Left cardiac atrium (tissue), 4 donors: ENCODE measurements around the gene PIEZO1. TPM values are rescaled to one million over a fixed set of nuclear protein-coding genes. Genes with fewer than 3 reads are reported as not detected.

Source experiments
- ATAC-seq, 2 donors: fragments of 200-7000 bp; cut with Tn5 transposase; one replicate each; pipeline ENCODE4 v1.9.1; 2020; ENCODE audit warnings: mild to moderate bottlenecking in 2 of 2, moderate library complexity in 2 of 2
- DNase-seq: peaks from one replicate; pipeline ENCODE4 v3.0.0-alpha.2; 2020
- intact Hi-C, 2 donors: fragments of 100-400 bp; cut with DNase I; formaldehyde crosslinking; loops; one replicate each; pipeline versions ENCODE4 v1.14.1 to v1.15.1; 2022 to 2023
- total RNA-seq, 2 donors: library from RNA; stranded (reverse); fragmentation: NEBNext Ultra II Directional; extraction: Animal tissue kit (Norgen Biotek cat#: 25700); gene quantifications; one replicate each; pipeline ENCODE4 v1.2.1, GENCODE V29; 2021
- donor health status: DM: no; HTN: yes; CAD: no.
- donor health status: DM: no; HTN: yes; CAD: no; lungs with severe emphysema.
- donor health status: DM: yes; HTN: yes; CAD: no.
- donor health status: Dilated cardiomyopathy.

The PIEZO1 gene
- total RNA-seq, 2 donors from 2014 or later = 50.6 to 63.6 TPM

DNA sequence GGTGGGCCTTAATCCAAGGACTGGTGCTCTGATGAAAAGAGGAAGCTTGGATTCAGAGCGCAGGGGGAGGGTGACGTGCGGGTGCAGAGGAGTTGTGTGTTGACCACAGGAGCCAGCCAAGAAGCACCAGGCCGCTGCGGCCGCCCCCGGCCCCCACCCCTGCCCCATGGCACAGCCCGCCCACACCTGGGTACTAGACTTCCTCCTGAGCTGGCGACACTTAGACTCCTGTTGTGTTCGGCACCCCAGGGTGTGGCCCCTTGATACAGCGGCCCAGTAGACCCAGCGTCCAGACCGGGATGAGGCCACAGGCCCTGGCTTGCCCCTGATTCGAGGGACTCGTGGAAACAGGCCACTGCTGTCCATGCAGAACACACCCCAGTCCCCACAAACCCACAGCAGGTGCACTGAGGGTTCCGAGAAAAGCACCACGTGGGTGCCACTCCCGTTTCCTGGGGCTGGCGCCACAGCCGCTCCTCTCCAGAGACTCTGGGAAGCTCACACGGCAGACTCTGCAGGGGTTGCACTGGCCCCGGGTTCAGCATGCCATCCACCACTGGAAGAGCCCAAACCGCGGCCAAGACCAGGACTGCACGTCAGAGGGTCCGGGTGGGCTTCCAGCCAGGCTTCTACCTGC is 93.0 kb downstream of the PIEZO1 start:
- DNase-seq (no peak), ATAC-seq (no peak)
- intact Hi-C loops = no loop called here

DNA sequence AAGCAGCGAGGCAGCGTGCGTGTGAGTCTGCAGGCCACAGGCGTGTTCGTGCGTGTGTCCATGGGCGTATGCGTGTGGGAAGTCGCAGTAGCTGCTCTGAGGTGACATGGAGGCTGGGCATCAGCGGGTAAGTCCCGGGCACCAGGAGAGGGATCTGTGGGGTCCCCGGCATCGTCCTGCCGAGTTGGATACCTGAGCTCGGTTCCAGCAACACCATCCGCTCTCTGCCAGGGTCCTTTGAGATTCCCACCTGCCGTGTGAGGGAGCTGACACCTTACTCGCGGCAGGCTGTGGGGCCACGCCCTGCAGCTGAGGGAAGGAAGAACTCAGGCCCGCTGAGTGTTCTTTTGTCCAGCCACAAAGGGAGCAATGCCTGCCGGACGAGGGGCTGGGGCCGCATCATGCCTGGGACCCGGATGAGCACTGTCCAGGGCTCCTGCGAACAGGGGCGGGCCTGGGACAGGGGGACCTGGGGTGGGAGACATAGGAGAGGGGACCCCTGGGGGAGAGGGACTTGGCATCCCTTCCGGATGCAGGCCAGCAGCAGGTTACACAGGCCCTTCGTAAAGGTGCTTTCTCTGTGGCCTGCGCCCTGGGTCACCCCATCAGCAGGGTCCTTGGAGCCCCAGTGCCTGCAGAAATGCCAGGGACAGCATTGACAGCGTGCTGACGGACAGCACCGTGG is 93.7 kb downstream of the PIEZO1 start:
- no peak for ATAC-seq
- no peak for DNase-seq
- intact Hi-C loops = no loop called here

DNA sequence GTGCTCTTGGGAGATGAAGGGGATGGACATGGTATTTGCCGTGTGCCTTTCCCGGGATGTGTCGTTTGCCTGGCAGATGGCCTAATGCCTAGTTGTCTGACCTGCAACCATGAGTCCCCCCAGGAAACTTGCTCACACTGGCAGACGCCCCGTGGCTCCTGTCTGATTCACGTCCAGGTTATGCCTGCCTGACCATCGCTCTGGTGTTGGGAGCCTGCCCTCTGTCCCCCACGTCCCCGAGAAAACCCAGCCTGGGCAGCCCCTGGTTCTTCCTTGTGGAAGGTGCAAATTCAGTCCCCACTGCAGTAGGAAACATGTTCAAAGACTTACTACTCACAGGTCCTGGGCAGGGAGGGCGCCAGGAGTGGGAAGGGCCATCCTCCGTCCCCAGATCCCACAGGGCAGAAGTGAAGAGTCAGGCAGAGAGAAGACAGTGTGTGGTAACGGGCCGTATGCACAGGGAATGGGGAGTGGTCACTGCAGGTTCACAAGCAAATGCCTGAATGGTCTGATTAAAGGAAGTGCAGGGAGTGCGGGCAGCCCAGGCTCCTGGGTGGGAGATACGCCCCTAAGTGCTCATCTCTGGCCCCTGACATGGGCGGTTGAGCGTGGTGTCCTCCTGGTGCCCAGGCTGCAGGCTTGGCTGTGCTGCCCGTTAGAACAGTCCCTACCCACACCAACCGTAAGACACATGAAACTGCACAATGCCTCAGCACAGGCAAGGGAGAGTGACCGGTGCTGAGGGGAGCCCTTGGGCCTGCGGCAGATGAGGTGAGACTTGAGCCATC is 94.5 kb downstream of the PIEZO1 start:
- ATAC-seq (no peak), DNase-seq (no peak)
- intact Hi-C loops = no loop called here

DNA sequence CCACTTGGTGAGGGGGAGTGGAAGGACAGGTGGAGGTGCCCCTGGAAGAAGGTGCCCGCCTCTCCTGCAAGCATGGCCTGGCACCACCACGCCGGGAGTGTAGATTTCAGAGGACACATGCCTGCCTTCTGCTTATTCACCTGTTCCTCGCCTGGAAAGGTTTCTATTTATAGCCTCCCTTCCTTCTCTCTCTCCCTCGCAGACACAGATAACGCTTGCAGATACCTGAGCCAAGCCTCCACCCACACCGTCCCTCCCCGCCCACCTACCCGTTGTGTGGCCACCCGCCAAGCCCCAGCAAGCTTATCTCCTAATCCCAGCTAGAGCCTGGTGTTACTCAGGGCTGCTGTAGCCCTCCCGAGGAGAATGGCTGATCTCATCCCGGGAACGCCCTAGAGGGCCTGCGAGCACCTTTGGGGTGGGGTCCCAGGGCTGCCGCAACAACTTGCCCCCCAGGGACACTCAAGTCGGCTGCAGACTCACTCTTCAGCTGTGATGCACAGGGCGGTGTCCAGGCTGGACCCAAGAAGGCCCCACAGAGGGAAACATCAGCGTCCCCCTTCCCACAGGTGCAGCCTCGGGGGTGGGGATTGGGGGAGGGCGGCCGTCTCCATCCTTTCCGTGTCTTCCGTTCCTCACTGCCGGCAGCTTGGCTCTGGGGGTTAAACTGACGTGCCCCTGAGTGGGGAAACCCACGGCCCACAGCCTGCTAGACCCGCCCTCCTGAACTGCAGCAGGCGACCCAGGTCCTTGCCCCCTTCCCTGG is 96.8 kb downstream of the PIEZO1 start:
- intact Hi-C loops = no loop called here
- ATAC-seq (peak in 1 of 2 donors; percentile 54), DNase-seq (no peak)

DNA sequence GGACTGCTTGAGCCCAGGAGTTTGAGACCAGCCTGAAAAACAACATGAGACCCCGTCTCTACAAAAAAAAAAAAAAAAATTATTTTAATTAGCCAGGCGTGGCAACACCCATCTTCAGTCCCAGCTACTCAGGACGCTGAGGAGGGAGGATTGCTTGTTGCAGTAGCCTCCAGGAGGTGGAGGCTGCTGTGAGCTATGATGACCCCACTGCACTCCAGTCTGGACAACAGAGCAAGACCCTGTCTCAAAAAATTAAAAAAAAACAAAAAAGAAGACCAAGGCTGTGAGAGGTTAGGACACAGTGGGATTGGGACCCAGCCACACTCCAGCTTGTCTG is 97.4 kb downstream of the PIEZO1 start:
- intact Hi-C loops = no loop called here
- DNase-seq (no peak), ATAC-seq (no peak)

DNA sequence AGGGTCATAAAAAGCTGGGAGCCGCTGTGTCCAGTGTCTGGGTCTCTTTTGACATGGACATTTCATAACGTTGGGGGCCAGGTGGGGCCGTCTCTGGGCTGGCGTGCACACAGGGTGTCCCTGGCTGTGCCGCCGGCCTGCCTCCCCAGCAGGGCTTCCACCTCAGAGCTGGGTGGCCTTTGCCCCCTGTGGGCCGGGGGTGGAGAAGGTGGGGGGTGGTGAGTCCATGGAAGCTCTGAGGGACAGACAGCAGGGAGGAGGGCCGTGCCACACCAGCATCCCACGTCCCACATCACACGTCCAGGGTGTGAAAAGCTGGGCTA is 97.8 kb downstream of the PIEZO1 start:
- ATAC-seq (no peak), DNase-seq (no peak)
- intact Hi-C loops = no loop called here

DNA sequence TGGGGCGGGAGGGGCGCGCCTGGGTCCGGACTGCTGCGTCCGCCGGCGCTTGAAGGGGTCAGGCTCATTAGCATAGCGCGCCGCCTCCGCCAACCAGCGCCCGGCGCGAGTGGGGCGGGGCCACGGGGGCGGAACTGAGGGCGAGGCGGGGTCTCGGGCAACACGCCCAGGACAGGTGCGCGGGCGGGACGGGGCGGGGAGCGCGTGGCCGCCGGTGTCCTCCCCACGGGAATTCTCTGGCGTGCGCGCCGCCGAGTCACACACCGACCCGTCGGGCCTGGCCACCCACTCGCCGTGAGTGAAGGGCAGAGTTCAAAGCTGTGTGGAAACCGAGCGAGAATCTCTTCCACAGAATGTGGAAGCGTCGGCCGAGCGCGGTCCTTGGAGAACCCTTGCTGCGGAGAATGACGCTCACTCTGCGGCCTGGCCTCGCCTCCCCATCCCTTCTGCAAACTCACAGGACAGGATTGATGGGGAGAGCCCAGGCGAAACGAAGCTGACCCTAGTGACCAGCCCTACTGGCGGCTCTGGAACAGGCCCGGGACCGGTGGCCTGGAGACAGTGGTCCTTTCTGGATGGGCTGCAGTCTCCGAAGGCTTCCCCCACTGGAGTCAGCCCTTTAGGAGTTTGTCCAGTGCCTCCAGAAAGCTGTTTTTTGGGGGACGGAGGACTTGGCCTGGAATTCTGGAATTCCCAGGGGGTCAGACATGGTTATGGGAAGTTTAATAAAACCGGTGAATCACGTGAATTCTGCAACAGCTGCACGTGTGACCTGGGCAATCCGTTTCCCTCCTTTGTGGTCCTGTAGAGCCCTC is 98.4 kb downstream of the PIEZO1 start, which contains the start of gene SNAI3:
SNAI3 (minus strand) TSS at position 69 of the 815 bp plus-strand sequence. CDS start 101 bp downstream, outside the sequence.
- peak; percentile 86 for DNase-seq
- intact Hi-C loops = no loop called here
- ATAC-seq = peak; percentile 90 to 92

DNA sequence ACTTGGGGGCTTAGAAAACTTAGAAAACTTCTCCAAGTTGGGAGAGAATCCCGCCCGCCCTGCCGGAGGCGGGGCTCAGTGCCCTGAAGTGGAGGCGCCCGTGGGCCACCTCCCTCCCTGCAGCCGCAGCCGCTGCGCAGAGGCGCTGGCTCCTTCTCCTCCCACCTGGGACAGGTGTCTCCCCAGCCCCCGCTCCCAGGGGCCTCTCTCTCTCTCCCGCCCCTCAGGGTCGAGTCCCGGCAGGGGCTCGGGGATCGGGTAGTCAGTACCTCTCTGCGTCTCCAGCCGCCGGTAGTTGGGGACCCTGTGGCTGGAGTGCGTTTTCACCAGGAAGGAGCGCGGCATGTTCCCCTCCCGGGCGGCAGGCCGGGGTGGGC is 99.0 kb downstream of the PIEZO1 start:
- intact Hi-C loops = no loop called here
- ATAC-seq (peak; percentile 24 to 28), DNase-seq (no peak)

DNA sequence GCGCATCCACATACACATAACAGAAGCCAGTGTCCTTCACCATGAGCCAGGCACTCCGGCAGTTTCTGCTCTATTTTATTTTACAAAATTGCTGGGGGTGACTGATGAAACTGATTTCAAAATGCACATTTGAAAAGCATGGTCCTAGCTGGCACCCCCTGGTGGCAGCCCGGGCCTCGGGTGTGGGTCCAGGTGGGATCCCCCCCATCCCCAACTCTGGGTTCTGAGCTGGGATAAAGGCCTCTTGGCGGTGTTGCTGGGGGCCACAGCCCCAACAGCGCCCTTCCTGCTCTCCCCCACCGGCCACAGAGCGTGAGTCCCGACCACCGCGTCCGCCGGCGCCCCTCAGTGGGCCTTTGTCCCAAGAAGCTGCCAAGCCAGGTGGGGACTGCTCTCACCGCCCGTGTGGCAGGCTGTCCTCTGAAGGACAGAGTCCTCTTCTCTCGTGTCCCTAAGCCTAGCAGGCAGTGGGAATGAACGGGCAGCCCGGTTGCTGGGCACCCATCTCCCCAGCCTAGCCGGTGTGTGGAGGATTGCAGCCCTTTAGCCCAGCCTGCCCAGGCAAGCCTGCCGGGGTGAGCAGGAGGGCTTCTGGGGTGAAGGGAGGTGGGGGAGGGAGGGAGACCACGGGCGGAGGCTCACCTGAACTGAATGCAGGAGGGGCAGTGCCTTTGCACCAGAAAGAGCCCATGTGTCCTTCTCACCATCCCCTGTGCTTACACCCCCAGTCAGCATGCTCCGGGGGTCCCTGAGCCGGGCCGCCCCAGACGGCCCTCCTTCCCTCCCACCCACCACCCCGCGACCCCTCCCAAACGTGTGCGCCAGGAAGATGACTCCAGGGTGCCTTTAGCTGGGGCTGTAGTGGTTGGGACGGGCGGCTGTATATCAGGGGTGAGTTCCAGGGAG is 99.6 kb downstream of the PIEZO1 start:
- DNase-seq (no peak), ATAC-seq (peak in 1 of 2 donors; percentile 1)
- intact Hi-C loops = no loop called here

DNA sequence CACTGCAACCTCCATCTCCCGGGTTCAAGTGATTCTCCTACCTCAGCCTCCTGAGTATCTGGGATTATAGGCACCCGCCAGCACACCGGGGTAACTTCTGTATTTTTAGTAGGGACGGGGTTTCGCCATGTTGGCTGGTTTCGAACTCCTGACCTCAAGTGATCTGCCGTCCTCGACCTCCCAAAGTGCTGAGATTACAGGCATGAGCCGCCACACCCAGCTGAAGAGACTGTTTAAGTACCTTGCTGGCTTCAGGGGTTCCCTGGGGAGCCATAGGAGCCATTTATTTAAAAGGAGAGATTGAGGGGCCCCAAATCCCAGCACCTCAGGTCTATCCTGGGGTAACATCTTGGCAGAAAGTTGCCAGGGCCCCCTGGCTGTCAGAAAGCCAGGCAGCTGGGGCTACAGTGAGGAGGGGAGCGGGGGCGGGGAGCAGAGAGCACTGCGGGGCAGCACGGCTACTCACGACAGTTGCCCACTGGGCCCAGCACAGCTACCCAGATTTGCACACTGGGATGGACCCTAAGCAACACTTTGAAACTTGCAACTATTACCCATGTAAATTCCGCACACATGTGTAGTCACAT is 100.4 kb downstream of the PIEZO1 start:
- DNase-seq (no peak), ATAC-seq (no peak)
- intact Hi-C loops = no loop called here

DNA sequence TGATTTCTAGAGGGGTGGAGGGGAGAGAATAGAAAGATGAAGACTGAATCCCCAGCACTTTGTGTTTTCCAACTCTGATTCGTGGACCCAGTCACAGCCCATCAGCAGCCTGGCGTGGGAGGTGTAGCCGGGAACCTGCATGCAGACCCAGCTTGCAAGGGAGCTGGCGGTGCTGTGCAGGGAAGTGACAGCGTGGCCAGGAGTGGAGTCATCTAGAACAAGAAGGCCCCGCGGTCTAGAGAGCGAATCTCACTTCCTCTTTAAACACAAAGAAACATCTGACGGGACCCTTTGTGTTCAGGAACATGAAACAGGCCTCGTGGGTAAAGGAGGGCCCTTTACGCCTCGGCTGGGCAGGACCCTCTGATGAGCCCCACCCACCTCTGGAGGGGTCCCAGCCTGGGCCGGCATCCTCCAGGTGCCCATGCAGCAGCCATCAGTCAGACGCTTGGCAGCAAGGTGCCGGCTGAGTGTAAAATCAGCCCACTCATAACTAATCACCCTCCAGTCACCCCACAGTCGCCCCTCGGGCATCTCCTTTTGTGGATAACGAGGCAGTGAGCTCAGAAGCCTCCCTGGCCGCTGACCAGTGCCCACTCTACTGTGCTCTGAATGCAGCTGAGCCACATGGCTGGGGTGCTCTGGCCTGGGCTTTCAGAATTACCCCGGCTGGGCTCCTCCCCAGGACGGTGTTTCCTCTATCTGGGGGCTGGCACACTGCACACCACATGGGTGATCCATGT is 103.1 kb downstream of the PIEZO1 start:
- no peak for DNase-seq
- peak in 1 of 2 donors; percentile 6 for ATAC-seq
- intact Hi-C loops = no loop called here

DNA sequence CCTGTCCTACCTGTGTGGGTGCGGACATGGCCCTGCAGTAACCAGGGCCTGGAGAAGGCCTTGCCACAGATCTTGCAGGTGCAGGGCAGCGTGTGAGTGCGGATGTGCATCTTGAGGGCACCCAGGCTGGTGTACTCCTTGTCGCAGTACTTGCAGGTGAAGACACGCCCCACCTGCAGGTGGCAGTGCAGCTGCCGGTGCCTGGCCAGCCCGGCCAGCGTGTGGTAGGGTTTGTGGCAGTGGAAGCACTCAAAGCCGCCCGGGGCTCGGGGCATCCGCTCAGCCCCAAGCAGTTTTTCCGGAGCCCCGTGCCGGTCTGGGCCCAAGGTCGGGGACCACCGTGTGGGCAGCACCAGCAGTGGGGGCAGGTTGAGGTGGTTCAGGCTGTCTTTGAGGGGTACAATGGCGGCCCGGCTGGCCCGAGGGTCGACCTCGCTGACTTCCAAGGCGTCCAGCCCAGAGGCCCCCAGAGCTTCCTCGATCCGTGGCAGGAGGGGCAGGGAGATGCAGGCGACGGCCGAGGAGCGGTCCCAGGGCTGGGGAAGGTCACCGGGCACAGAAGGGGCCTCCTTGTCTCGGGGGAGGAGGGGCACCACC is 103.8 kb downstream of the PIEZO1 start:
- ATAC-seq = no peak
- intact Hi-C loops = no loop called here
- DNase-seq = no peak

DNA sequence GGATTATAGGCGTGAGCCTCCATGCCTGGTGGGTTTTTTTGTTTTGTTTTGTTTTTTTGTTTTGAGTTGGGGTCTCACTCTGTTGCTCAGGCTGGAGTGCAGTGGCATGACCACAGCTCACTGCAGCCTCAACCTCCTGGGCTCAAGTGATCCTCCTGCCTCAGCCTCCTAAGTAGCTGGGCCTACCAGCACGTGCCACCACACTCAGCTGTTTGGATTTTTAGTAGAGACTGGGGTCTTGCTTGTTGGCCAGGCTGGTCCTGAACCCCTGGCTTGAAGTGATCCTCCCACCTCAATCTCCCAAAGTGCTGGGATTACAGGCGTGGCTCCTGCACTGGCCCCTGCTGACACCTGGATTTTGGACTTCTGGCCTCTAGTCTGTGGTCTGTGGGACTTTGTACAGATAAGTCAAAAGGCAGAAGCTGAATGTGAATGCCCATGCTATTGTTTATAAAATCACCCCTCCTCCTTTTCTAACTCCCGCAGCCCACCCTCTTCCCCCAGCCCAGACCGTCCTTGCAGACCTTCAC is 104.4 kb downstream of the PIEZO1 start:
- no peak for DNase-seq
- no peak for ATAC-seq
- intact Hi-C loops = no loop called here

DNA sequence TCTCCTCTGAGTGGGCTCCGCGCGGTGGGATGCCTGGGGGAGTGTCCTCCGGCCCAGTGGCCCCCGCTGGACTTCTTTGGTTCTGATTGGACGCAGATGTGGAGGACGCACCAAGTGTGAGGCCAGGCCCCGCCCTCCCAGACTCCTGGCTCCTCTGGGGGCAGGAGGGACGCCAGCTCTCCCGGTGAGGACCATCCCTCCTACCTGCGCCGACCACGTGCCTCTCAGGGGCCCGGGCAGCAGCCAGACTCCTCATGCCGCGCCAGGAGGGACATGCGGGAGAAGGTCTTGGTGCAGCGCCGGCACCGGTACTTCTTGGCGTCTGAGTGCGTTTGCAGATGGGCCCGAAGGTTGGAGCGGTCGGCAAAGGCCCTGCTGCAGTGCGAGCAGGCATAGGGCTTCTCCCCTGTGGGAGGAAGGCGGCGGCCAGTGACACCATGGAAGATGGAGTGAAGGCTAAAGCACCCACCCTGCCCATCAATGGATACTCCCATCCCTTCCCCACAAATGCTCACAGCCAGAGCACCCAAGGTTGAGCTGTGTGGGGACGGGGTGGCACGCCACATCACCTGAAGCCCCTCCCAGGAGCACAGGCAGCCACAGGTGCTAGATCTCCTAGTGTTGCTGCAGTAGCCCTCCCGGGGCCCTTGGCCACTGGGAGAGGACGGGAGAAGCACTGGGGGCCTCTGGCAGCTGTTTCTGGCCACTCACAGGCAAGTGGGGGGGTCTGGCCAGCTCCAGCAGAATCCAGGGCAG is 106.6 kb downstream of the PIEZO1 start:
- ATAC-seq (no peak), DNase-seq (no peak)
- intact Hi-C loops = no loop called here

DNA sequence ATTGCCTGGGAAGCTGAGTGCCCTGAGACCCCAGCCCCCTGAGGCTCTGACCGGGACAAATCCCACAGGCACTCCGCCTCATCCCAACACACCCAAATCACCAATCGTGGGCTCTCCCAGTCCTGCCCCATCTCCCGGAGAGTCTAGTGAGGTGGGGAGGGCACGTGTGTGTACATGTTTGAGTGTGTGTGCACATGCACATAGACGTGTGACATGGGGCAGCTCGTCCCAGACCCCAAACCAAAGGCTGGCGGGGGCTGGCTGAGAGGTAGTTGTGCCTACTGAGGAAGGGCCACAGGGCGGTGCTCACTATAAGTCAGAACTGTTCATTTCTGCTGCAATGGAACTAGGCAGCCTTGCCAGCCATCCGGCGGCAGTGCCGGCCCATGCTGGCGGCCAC is 107.3 kb downstream of the PIEZO1 start:
- DNase-seq = no peak
- no peak for ATAC-seq
- intact Hi-C loops = no loop called here
